CD4-positive, alpha-beta T cell treated with Interleukin-6 at 100 ng/mL for 8 hours (primary cell): Measurements from ENCODE around the gene PRKAR1B.

Source experiments
- DNase-seq: peaks from one replicate; pipeline ENCODE4 v3.0.0-alpha.2; 2020; ENCODE audit warnings: mixed read lengths, low spot score

The PRKAR1B gene

DNA sequence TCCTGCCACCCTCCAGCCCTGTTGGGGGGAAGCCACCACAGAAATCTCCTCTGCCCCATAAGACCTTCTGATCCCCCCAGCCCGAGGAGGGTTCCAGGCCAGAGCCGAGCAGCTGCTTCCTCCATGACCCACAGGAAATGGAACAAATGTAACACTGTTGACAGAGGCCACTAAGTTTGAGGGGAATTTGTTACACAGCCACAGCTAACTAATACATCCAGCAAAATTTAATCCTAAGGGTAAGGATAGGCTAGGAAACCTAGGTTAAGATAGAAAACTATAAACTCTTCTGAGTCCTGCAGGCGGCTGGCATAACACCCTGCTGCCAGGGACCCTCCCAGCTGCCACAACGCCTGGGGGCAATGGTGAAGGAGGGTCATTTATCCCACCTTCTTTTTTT is 140.6 kb downstream of the PRKAR1B start:
- DNase-seq = no peak

DNA sequence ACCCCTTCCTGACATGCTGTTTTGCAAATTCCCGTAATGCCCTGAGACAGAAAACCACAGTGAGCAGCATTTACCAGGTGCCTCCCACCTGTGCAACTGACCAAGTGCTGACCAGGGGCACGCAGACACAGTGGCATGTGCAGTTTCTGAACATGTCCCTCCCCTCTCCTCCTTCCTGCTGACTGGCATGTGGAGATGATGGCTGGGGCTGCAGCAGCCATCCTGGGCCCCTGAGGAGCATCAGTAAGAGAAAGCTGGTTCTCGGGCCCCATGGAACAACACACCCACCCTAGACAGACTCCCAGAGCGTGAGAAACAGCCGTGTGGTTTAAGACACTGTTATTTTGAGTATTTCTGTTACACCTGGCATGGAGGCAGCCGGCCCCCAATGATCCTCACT is 141.2 kb downstream of the PRKAR1B start:
- DNase-seq = no peak

DNA sequence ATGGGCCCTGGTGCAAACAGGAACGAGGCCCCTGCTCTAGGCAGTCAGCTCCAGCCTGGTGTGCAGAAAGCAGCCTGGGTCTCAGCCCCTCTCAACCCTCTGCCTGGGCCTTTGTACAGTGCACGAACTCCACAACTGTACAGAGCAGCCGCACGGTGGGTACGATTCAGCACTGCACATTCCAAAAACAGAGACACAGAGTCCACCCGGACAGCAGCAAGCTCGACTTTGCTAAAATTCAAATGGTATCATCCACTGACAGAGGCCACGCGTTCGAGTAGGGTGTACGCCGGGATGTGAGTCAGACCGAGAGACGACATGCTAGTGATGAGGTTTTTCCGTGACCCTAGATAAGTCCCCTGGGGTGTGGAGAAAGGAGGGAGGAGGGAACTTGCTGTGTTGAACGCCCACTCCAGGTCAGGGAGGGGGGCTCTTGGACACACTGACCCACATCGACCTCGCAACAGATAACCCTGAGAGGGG is 141.8 kb downstream of the PRKAR1B start:
- peak; percentile 24 for DNase-seq

DNA sequence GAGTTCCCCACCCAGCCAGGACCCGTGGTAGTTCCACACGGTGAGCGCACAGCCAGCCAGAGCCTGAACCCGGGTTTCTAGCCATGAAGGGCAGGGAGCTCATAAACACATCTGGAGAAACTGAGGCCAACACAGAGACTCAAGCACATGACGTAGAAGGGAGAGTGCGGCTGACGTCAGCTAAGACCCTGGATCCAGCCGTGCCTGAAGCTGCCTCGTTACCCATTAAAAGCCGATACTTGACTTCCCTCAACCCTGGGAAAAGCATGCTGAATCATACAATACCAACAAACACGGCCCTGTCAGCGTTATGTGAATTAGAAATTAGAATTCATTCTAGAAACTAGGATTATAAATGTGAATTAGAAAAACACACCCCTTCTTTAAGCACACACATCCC is 142.3 kb downstream of the PRKAR1B start:
- DNase-seq = no peak

DNA sequence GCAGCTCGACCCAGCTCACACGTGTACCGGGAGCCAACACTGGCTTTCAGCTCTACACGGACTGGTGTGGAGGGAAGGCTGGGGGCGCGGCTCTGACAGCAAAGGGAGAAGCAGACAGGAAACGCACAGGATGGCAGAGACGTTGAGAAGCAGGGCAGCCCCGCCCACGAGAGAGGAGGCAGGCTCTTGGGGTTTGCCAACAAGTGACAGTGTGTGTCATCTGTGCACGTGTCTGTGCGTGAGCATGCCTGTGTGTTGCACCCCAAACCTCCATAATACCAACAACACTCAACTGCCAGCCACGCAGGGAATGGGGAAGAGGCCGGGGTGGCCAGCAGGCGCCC is 143.0 kb downstream of the PRKAR1B start:
- DNase-seq = peak; percentile 93

DNA sequence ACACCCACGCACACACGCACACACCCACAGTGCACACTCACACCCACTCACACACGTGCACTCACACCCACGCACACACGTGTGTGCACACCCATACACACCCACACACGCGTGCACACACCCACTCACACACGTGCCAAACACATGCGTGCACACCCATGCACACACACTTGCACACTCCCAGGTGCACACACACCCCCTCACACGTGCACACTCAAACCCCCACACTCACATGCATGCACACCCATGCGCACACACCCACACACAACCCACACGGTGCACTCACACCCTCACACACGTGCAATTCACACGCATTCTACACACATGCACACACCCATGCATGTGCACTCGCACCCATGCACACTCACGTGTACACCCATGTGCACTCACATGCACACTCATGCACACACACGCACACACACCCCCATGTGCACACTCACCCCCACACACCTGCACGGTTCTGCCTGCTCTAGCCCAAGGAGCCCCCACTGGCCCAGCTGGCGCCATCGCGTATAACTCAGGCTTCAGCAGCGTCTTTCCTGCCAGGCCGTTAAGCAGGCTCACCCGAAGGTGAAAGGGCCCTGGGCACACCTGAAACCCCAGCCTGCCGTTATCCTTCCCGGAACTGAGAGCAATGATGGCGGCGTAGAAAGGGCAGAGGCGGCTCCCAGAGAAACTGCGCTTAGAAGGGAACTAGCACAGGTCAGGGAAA is 143.5 kb downstream of the PRKAR1B start:
- no peak for DNase-seq

DNA sequence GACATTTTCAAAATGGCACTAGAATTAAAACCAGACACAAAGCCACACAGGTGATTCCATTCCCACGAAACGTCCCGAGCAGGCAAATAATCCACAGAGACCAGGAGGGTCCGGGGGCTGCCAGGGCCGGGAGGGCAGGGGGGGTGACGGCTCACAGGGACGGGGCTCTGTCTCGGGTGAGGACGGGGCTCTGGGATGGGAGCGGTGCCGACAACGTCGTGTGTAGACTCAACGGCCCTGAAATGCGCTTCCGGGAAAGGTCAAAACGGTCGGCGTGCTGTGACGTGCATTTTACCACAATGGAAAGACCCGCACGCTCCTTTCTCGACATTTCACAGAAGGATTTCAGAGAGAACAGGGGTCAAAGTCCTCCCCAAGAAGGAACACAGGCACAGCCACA is 144.2 kb downstream of the PRKAR1B start:
- no peak for DNase-seq

DNA sequence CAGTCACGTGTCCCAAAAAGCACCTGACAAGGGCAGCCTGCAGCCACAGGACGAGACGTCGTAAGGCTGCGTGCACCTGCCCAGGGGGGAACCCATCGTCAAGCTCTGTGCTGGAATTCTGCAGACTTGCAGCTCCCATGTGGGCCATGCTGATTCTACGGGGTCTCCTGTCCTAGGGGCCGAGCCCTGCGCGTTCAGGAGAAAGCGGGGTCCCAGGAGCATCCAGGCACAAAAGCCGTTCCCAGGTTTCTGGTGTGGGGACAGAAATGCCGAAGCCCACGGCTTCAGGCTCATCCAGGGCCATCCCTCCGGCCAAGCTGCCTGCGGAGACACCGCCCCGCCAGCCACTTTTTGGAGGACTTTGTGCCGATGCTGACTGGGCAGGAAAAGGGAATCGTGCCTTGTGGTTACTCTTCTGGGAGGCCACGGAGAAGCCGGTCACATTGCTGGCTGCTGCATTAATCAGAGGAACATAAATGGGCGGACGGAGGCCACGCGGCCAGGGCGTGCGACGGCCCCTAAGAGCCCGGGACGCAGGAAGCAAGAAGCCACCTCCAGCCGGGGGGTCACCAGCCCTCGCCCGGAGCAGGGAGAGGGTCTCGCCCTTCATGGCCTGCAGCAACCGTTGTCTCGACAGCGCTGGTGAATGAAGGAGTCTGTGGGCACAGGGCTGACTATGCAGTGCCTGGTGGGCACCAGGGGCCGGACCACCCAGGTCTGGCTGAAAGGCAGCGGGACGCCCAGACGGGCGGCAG is 144.8 kb downstream of the PRKAR1B start:
- DNase-seq = no peak

DNA sequence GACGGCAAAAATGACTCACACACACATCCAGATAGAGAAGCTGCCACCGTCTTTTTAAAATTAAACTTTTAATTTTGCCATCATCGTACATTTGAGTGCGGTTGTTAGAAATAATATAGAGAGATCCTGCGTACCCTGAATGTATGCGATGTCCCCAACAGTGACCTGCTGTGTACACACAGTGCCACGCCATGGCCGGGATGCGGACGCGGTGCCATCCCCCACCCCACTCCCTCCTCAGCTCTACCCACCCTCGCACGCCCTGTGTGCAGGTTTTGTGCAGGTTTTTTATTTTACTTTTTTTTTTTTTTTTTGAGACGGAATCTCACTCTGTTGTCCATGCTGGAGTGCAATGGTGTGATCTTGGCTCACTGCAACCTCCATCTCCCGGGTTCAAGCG is 148.7 kb downstream of the PRKAR1B start:
- no peak for DNase-seq

DNA sequence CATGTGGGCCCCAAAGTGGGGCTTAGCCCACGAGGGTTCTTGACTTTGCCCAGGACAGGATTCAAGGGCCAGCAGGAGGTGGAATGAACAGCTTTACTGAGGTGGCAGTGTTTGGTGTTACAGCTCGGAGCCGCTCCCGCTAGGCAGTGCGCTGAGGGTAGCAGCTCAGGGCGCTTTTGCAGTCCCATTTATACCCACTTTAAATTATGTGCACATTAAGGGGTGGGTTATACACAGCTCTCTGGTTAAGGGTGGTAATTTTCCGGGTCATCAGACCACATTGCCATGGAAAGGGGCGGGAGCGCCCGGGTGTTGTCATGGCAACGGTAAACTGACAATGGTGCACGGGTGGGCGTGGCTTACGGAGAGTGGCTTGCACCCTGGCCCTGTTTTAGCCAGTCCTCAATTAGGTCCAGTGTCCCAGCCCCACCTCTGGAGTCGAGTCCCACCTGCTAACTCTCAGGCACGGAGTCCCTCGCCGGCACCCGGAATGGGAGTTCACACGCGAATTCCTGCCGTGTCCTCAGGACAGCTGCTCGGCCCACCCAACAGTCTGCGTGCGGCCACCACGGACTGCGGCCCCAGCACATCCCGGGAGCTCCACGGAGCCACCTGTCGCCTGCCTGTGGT is 149.2 kb downstream of the PRKAR1B start:
- no peak for DNase-seq

DNA sequence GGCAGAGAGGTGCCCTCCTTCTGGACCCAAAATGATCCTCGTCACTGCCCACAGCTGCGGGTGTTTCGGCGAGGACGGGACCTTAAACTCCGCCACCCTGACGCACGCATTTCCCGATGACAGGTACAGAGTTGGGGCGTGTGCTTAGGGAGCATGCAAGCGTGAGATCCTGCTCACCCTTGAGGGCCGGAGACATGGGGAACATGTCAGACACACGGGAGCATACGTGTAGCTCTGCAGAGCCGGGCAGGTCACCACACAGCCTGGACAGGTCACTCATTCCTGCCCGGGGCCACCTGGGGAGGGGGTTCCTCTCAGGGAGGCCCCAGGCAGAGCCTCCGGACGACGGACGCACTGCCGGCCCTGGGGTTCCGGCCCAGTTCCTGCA is 149.8 kb downstream of the PRKAR1B start:
- no peak for DNase-seq

DNA sequence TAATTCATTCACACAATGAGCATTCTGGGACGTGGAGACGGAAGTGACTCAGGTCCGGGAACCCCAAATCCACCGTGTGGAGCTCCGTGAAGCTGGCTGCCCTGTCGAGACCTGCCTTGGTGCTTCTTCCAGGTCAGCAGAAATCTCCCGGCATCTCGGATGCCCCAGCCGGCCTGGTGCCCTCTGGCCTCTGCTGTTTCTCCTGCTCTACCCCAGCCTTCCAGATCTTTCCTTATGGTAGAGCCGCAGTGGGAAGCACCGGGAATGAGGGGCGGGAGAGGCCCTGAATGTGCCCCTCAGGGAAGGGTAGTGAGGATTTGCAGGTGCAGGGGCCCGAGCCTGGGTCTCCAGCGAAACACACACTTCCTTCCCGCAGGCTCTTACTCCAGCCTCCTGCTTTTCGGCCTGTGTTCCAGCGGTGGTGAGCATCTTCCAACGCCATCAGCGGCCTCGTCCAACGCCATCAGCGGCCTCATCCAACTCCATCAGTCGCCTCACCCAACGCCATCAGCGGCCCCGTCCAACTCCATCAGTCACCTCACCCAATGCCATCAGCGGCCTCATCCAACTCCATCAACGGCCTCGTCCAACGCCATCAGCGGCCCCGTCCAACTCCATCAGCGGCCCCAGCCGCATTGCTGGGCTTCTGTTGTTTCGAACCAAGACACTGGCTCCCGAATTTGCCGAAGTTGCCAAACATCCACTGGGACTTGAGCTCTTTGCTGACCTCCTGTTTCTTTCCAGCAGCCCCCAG is 150.4 kb downstream of the PRKAR1B start:
- DNase-seq = no peak

DNA sequence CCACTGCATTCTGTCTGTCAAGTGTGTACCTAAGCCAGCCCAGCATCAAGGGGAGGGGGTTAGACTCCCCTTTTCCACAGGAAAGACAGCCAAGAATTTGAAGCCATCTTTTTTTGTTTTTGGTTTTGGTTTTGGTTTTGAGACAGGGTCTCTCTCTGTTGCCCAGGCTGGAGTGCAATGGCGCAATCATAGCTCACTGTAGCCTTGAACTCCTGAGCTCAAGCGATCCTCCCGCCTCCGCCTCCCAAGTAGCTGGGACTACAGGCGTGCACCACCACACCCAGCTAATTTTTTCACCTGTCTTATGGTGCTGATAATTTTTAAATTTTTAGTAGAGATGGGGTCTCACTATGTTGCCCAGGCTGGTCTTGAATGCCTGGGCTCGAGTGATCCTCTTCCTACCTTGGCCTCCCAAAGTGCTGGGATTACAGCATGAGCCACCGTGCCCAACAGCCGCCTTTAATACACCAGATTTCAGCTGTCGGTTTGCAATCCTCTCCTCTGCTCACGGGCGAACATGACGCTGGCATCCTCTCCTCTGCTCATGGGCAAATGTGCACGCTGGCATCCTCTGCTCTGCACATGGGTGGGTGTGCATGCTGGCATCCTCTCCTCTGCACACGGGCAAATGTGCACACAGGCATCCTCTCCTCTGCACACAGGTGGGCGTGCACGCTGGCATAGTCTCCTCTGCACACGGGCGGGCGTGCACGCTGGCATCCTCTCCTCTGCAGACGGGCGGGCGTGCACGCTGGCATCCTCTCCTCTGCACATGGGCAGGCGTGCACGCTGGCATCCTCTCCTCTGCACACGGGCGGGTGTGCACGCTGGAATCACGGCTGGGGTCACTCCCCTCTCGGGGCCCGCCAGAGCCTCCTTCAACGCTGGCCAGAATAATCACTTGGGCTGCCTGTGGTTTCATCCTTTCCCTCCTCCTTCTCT is 151.4 kb downstream of the PRKAR1B start:
- DNase-seq = no peak

DNA sequence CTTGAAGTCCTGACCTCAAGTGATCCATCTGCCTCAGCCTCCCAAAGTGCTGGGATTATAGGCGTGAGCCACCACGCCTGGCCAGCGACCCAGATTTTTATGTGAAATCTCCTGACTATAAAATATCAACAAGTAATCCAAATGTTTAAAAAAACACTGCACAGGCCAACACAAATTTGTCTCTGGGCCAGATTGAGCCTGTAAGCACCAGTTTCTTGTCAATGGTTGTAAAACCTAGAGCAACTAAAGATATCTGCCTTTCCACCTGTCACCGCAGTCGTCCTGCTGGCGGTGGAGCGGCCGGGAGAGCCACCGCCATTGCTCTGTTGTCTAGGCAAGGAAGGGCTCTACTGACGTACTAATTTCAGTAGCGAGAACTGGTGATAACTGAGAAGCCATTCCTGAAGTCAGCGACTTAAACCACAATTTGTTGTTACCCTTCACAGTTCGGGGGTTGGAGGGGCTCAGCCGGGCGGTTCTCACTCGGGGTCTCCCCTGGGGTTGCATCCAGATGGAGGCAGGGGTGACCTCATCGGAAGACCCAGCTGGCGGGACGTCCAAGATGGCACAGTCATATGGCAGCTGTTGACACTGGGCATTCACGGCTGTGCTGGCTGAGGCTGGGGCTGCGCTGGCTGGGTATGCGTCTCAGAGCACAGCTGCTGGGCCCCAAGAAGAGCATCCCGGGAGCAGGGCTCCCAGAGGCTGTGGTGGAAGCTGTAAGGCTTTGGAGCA is 152.3 kb downstream of the PRKAR1B start:
- no peak for DNase-seq

DNA sequence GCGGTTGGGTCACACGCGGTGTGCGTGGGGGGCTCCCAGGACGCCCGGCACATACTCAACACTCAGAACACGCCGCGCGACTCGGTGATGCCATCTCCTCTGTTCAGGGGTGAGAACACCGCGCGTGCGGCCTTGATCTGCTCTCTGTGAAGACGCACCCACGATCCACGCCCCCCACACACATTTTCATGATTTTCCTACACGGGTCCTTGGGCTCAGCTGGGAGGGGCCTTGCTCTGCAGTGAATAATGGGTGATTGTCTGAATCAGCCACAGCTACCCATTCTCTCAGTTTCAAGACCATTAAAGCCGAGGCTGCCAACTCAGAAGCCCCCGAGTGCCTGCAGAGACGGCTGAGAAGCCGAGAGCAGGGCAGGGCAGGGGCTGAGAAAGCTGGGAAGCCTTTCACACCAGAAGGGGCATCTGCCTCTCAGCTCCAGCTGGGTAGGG is 153.1 kb downstream of the PRKAR1B start:
- DNase-seq = no peak

DNA sequence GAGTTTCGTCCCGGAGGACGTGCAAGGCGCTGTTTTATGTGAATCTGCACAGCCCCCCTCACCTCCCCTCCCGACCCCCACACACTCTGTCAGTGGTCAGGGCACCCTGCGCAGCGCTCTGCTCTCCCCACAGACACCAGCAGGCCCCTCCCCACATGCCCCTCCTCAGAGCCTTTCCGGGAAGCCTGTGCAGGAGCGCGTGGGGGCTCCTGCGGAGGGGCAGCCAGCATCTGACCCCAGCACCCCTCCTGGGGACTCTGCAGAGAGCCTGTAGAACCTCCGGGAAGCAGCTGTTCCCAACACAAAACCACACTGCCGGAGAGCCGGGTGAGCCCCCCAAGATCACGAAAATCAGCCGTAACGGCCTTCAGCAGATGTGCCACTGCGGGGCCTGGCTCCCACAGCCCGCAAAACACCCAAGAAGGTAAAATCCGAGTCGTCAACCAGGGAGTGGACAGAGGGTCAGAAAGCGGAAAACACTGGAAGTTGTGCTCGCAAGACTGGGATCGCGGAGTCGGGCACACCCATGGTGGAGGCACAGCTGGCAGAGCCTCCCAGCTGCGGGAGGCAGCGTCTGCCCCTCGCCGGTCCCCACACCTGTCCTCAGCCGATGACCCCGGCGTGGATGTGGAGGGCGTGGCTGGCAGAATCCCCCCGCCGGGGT is 153.7 kb downstream of the PRKAR1B start:
- no peak for DNase-seq

DNA sequence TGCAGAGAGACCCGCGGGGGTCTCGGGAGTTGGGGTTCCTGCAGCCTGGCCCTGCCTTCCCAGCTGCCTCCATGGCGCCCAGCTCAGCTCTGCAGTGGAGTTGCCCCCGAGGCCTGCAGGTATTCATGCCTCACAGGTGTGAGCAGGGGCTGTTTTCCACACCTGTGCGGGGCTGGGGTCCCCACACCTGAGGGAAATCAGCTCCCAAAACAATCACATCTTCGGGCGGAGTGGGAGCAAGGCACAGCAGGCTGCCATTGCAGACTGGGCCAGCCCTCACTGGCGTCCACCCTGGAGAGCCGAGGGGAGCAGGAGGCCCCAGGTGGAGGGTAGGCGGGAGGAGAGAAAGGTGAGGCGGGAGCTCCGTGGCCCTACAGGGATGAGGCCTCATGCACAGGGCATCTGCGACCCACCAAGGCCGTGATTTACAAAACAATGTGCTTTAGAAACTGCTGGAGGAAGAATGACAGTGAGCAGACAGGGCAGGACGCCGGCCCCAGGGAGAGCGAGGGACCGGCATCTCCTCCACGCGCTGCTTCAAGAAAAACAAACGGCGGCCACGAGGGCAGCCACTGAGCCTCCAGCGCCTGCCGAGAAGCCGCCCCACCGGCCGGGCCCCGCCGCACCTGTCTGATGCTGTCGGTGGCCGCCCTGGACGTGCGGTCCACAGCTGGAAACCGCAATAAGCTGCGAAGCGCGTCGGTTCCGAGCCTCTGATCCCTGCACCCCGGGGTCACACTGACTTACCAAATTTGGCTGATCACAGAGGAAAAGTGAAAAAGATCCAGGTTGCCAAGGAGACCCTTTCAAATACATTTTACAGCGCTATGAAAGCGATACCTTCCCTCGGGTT is 154.4 kb downstream of the PRKAR1B start:
- DNase-seq = no peak

DNA sequence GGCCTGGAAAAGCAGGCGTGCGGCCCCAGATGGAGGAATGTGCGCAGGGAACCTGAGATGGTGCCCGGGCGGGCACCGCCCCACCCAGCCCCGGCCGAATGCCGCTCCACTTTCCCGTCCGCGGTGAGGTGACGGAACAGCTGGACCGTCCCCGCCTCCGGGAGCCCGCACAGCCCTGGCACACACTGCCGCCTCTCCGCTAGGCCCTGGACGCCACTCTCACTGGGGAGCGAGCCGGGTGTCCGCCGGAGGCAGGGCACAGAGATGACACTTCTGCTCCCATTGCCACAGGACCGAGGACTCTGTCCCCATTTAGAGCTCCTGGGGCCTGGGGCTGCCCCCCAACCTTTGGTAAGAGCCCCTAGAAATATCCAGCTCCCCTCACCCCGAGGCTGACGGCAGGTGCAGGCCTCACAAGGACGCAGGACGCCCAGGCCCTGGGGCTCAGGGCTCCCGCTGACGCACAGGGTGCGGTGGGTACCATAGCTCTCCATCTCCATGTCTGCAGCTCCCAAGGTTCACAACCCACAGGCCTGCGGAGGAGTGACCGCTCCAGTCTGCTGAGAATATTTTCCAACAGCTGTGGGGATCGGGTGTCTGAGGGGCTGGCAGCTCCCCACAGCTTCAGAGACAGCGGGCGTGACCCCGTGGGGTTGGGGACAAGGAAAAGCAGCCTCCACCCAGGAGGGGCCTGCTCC is 155.2 kb downstream of the PRKAR1B start:
- DNase-seq = no peak
